OCI-LY7 (cell line): ENCODE results near the gene EIF2S3. TPM values are rescaled to one million over a fixed set of nuclear protein-coding genes. Genes with fewer than 3 reads are reported as not detected.
"Not testable (repeated sequence)": the region's sequence is repeated elsewhere in the genome, so short reads cannot be mapped to it uniquely, and the experiment has no call there.

Source experiments
- BruUV-seq: library from RNA; stranded (reverse); fragments of 400-500 nt; replicated peaks from 2 replicates; lab custom pipeline; 2021; lab: Mats Ljungman, UMichigan
- CTCF ChIA-PET: fragments of 300-600 bp; sonication (Branson Sonifier 250); formaldehyde crosslinking; loops from one replicate; lab custom pipeline; 2022; ENCODE audit warnings: antibody characterized with exemption; ENCODE audit not compliant: unreplicated experiment; lab: Charles Lee
- POLR2A ChIA-PET: fragments of 300-600 bp; sonication (Branson Sonifier 250); formaldehyde crosslinking; loops from one replicate; lab custom pipeline; 2022; ENCODE audit warnings: antibody characterized with exemption; lab: Charles Lee
- DNase-seq: peaks from one replicate; pipeline ENCODE4 v3.0.0-alpha.2; 2015; ENCODE audit warnings: low spot score
- H2AFZ ChIP-seq: fragments of 200-600 bp; sonication (generic), shearing (Covaris generic); 2 replicates; pipeline ENCODE4 v1.6.1; 2014; ENCODE audit warnings: mild to moderate bottlenecking, antibody characterized with exemption, low read length, moderate library complexity
- H3K27ac ChIP-seq: fragments of 200-600 bp; sonication (generic); 2 replicates; pipeline ENCODE4 v1.5.1; 2014; ENCODE audit warnings: mixed run types, low read depth, mild to moderate bottlenecking, moderate library complexity, low read length, inconsistent platforms; ENCODE audit not compliant: poor library complexity, severe bottlenecking
- H3K36me3 ChIP-seq: fragments of 200-600 bp; sonication (generic); 2 replicates; pipeline ENCODE4 v1.6.1; 2014; ENCODE audit warnings: mild to moderate bottlenecking, antibody characterized with exemption, low read length, moderate library complexity, mixed read lengths; ENCODE audit not compliant: insufficient read depth
- H3K4me1 ChIP-seq: fragments of 200-600 bp; sonication (generic); 2 replicates; pipeline ENCODE4 v1.5.1; 2014; ENCODE audit warnings: mild to moderate bottlenecking, low read length; ENCODE audit not compliant: insufficient read depth, poor library complexity, severe bottlenecking
- H3K4me2 ChIP-seq: fragments of 200-600 bp; sonication (generic); 2 replicates; pipeline ENCODE4 v1.6.1; 2014; ENCODE audit warnings: mild to moderate bottlenecking, low read length
- H3K4me3 ChIP-seq: fragments of 200-600 bp; sonication (generic); 2 replicates; pipeline ENCODE4 v1.5.1; 2014; ENCODE audit warnings: mild to moderate bottlenecking, low read depth, low read length; ENCODE audit not compliant: poor library complexity, severe bottlenecking
- H3K79me2 ChIP-seq: fragments of 200-600 bp; sonication (generic); 2 replicates; pipeline ENCODE4 v1.6.1; 2016; ENCODE audit warnings: low read depth, mild to moderate bottlenecking, low read length, moderate library complexity, mixed read lengths; ENCODE audit not compliant: insufficient read depth
- H3K9me2 ChIP-seq: fragments of 200-600 bp; sonication (generic); 2 replicates; pipeline ENCODE4 v1.6.1; 2016; ENCODE audit warnings: mild to moderate bottlenecking, low read length, mixed read lengths; ENCODE audit not compliant: insufficient read depth
- H3K9me3 ChIP-seq: fragments of 200-600 bp; sonication (generic); 2 replicates; pipeline ENCODE4 v1.6.1; 2014; ENCODE audit warnings: mild to moderate bottlenecking, mixed run types, low read length, mixed read lengths
- H4K20me1 ChIP-seq: fragments of 200-600 bp; sonication (generic); 2 replicates; pipeline ENCODE4 v1.6.1; 2014; ENCODE audit warnings: mild to moderate bottlenecking, antibody characterized with exemption, low read length, moderate library complexity, mixed read lengths; ENCODE audit not compliant: insufficient read depth
- CTCF ChIP-seq: fragments of 200-600 bp; sonication (generic); conservative IDR thresholded peaks from 2 replicates; pipeline ENCODE4 v1.5.1; 2014; ENCODE audit warnings: mild to moderate bottlenecking, antibody characterized with exemption, low read length, moderate library complexity, mixed read lengths
- EZH2phosphoT487 ChIP-seq: fragments of 200-600 bp; sonication (generic); IDR thresholded peaks from 2 replicates; pipeline ENCODE4 v1.6.1; 2018; ENCODE audit warnings: low read depth, borderline replicate concordance, mild to moderate bottlenecking, mixed run types, antibody characterized with exemption, low read length, moderate library complexity, mixed read lengths
- intact Hi-C: fragments of 100-400 bp; cut with micrococcal nuclease; formaldehyde crosslinking; loops from one replicate; pipeline ENCODE4 v1.10.0; 2022; ENCODE audit not compliant: unreplicated experiment
- total RNA-seq, 2 experiments: library from RNA; depleted of rRNA in 1 of 2; stranded (reverse); fragments of >200 nt in 1 of 2; shearing (Covaris generic) in 1 of 2; gene quantifications; 2 replicates each; pipeline ENCODE4 v1.2.3, GENCODE V29; 2014 to 2022

Gene EIF2S3
- total RNA-seq, 2 experiments from 2014 or later = 243 to 405 TPM

- Histone ChIP-seq H4K20me1 (no peaks in the 10 kb centered on the region), H3K9me2 (no peaks in the 10 kb centered on the region), H2AFZ (no peak overlapping the region), H3K4me2 (no peak overlapping the region), H3K9me3 (no peaks in the 10 kb centered on the region), H3K27ac (no peak overlapping the region), H3K4me3 (no peak overlapping the region), H3K36me3 (no peaks in the 10 kb centered on the region), H3K4me1 (peaks cover 8% of the 10 kb centered on the region), H3K79me2 (no peaks in the 10 kb centered on the region)
- TF ChIP-seq EZH2phosphoT487 (no peak), CTCF (no peak)
- no TSS peak for BruUV-seq
- ChIA-PET POLR2A (interaction anchor here (0.7 kb wide), 1 partner anchor 17 kb away, joined by 3 read pairs; no protein-coding TSS in a partner anchor), CTCF (no interaction called here)
- intact Hi-C loops = no loop called here
- DNase-seq = no peak
Observed at GRCh38 chrX:24030597-24030996, 24.2 kb upstream of the EIF2S3 start.

DNA sequence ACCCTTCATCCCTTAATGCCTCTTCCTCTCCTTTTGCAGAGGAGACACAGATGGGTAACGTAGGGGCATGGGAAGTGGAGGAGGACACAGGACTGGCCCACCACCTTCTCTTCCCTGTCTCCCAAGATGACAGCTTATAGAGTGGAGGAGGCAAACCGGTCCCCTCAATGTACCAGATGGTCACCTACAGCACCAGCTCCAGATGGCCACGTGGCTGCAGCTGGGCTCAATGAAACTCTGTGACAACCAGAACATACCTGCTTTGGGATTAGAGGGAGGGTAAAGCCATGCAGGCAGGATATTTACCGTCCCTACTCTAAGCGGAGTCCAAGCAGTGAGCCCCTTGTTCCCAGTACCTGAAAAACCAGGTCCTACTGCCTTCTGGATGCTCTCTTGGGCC is 20.3 kb upstream of the EIF2S3 start:
- ChIA-PET POLR2A (no interaction called here), CTCF (no interaction called here)
- no peaks in the 10 kb centered on the region for H3K36me3 ChIP-seq
- H2AFZ ChIP-seq = no peak overlapping the region
- DNase-seq = no peak
- no TSS peak for BruUV-seq
- no peaks in the 10 kb centered on the region for H3K79me2 ChIP-seq
- H3K9me2 ChIP-seq = no peaks in the 10 kb centered on the region
- H3K4me2 ChIP-seq = no peak overlapping the region
- no peak overlapping the region for H3K4me3 ChIP-seq
- H3K27ac ChIP-seq = no peak overlapping the region
- H3K4me1 ChIP-seq = no peaks in the 10 kb centered on the region
- no peaks in the 10 kb centered on the region for H4K20me1 ChIP-seq
- intact Hi-C loops = no loop called here
- TF ChIP-seq EZH2phosphoT487 (no peak), CTCF (no peak)
- H3K9me3 ChIP-seq = no peaks in the 10 kb centered on the region

- TF ChIP-seq EZH2phosphoT487 (no peak), CTCF (no peak)
- no peak for DNase-seq
Observed at GRCh38 chrX:24037729-24038128, 17.0 kb upstream of the EIF2S3 start.

DNA sequence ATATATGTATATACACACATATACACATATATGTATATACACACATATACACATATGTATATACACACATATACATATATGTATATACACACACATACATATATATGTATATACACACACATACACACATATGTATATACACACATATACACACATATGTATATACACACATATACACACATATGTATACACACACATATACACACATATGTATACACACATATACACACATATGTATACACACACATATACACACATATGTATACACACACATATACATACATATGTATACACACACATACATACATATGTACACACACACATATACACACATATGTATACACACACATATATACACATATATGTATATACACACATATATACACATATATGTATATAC is 8.7 kb upstream of the EIF2S3 start:
- H3K4me1 ChIP-seq, H3K9me2 ChIP-seq, H4K20me1 ChIP-seq, H2AFZ ChIP-seq, POLR2A ChIA-PET, BruUV-seq, H3K79me2 ChIP-seq, intact Hi-C loops, H3K9me3 ChIP-seq, H3K36me3 ChIP-seq, H3K27ac ChIP-seq, CTCF ChIA-PET, H3K4me2 ChIP-seq, DNase-seq, H3K4me3 ChIP-seq: not testable (repeated sequence)

More at GRCh38 chrX:24037729-24038128, 17.0 kb upstream of the EIF2S3 start:
- no peaks in the 10 kb centered on the region for H3K36me3 ChIP-seq
- ChIA-PET CTCF (no interaction called here), POLR2A (no interaction called here)
- no peak overlapping the region for H3K27ac ChIP-seq
- no peak overlapping the region for H2AFZ ChIP-seq
- intact Hi-C loops = no loop called here
- no peaks in the 10 kb centered on the region for H3K9me2 ChIP-seq
- no peaks in the 10 kb centered on the region for H4K20me1 ChIP-seq
- no peaks in the 10 kb centered on the region for H3K79me2 ChIP-seq
- H3K4me2 ChIP-seq = no peak overlapping the region
- BruUV-seq = no TSS peak
- H3K4me1 ChIP-seq = no peaks in the 10 kb centered on the region
- H3K9me3 ChIP-seq = no peaks in the 10 kb centered on the region
- no peak overlapping the region for H3K4me3 ChIP-seq
